Ramos (cell line): ENCODE measurements around the gene GNPDA1.

Source experiments
- in situ Hi-C: fragments of 300-500 bp; cut with MboI; formaldehyde crosslinking; loops from one replicate; pipeline ENCODE4 v1.14.3; 2022; ENCODE audit warnings: low sequenced_read_pairs; ENCODE audit not compliant: unreplicated experiment

GNPDA1 gene

GRCh38 chr5:142024771-142025304, 12.0 kb upstream of the GNPDA1 start:
- in situ Hi-C loops = no loop called here

- in situ Hi-C loops = no loop called here
Measured at GRCh38 chr5:142023836-142024235, 11.0 kb upstream of the GNPDA1 start.

DNA sequence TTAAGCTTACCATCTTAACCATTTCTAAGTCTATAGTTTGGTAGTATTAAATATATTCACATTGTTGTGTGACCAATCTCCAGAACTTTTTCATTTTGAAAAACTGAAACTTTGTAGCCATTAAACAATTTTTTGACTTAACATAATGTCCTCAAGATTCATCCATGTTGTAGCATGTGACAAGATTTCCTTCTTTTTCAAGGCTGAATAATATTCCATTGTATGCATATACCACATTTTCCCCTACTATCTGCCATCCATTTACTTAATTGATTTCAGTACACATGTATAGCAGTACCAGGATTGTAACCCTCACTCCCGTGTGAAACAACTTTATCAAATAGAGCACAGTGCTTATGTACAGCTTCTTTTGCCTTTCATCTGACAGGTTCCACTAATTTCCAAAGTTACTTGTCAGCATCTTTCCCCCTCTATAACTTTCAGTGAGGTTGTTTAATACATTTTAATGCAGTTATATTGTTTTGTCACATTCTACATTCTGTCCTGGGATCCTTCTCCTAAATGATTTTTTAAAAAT, 7.4 kb upstream of the GNPDA1 start:
- in situ Hi-C loops = no loop called here

DNA sequence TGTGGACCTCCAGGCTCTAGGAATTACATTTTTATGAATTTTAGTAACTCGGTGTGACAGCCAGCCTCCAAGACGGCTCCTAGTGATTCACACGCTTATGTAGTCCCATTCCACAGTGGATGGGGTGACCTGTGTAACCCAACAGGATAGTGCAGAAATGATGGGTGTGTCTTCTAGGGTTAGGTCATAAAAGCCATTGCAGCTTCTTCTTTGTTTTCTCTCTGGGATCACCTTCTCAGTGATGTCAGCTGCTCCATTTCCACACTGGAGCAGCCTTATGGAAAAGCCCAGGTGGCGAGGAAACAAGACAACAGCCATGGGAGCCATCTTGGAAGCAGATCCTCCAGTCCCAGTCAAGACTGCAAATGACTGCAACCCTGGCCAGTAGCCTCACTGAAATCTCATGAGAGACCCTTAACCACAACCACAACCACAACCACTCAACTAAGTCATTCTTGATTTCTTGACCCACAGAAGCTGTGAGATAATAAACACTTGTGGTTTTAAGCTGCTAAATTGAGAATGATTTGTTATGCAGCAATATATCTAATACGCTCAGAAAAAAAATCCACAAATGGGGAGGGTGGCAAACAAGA, 5.1 kb upstream of the GNPDA1 start:
- in situ Hi-C loops = no loop called here

DNA sequence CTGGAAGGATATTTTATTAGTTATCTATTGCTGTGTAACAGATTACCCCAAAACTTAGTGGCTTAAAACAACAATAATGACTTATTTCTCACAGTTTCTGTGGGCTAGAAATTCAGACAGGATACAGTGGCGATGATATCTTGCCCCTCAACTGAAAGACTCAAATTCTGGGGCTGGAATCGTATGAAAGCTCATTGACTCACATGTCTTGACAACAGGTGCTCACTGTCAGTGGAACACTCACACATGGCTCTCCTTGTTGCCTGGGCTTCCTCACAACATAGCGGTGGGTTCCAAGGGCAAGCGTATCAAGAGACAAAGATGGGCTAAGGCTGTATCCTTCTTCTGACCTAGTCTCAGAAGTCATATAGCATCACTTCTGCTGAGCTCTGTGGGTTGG, 3.7 kb upstream of the GNPDA1 start:
- in situ Hi-C loops = no loop called here

DNA sequence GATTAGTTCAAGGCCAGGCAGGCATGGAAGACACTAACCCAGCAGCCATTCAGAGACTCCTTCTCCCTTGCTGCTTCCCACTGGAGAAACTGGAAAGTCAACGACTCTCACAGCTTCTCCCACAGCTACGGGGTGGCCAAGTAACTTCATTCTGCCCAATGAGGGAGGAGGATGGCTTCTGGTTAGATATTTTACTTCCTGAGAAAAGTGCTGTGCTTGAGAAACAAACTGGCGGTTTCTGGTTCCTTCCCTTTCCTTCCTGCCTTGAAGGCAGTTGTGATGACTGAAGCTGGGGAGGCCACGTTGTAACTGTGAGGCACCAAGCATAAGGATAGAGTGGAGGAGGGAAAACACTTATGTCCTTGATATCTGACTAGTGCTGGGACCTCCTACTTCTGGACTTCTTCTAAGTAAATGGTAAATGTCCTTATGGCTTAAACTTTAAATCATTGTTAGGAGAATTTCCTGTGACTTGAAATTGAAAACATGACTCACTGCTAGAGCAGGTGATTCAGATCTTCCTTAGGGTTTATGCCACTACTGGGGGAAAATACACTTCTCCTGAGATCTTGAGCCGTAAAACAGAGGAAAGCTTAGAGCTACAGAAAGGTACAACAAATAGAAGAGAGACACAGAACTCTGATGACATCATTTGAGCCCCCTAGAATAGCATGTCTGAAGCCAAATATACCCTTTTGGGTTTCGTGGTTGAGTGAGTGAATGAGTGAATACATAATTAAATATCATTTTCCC, 3.1 kb upstream of the GNPDA1 start:
- in situ Hi-C loops = no loop called here

GRCh38 chr5:142014911-142015584, 2.2 kb upstream of the GNPDA1 start:
- in situ Hi-C loops = loop anchor here (5.0 kb wide), 1 partner anchor 127 kb away; no protein-coding TSS in a partner anchor

GRCh38 chr5:142013734-142014521, 1.1 kb upstream of the GNPDA1 start:
- in situ Hi-C loops = loop anchor here (5.0 kb wide), 1 partner anchor 128 kb away; no protein-coding TSS in a partner anchor

- in situ Hi-C loops = loop anchor here (5.0 kb wide), 1 partner anchor 130 kb away; no protein-coding TSS in a partner anchor
Measured at GRCh38 chr5:142012186-142012785, 541 bp downstream of the GNPDA1 start.

DNA sequence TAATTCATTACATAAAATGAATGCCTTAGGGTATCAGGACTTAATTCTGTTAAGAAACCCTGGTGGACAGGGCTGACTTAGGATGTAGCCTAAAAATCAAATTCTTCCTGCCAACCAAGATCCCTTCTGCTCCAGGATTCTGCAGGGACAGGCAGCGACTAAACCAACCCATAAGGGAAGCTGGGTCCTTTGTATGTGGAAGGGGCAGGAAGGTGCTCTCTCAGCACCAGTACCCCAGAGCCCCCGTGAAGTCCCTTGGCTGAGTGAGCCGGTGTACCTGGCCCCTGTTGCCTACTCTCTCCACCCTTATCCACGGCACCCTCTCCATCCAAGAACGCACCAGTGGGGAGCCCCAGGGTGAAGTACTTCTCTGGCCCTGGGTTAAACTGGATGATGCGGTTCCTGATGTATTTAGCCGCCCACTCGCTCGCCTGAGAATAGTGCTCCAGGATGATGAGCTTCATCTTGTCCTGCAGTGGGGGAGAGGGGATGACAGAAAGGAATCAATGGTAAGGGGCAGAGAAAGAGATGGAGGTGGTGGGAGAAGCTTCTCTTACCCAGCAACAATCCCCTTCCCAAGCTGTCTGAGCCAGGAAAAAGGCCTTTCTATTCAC, 1.1 kb downstream of the GNPDA1 start:
- in situ Hi-C loops = loop anchor here (5.0 kb wide), 1 partner anchor 131 kb away; no protein-coding TSS in a partner anchor

- in situ Hi-C loops = loop anchor here (5.0 kb wide), 1 partner anchor 132 kb away; no protein-coding TSS in a partner anchor
Measured at GRCh38 chr5:142009886-142010285, 2.9 kb downstream of the GNPDA1 start.

GRCh38 chr5:142008813-142009212, 4.0 kb downstream of the GNPDA1 start:
- in situ Hi-C loops = no loop called here

- in situ Hi-C loops = no loop called here
Measured at GRCh38 chr5:142007237-142007544, 5.6 kb downstream of the GNPDA1 start.

- in situ Hi-C loops = no loop called here
Measured at GRCh38 chr5:142006363-142007236, 6.2 kb downstream of the GNPDA1 start.

DNA sequence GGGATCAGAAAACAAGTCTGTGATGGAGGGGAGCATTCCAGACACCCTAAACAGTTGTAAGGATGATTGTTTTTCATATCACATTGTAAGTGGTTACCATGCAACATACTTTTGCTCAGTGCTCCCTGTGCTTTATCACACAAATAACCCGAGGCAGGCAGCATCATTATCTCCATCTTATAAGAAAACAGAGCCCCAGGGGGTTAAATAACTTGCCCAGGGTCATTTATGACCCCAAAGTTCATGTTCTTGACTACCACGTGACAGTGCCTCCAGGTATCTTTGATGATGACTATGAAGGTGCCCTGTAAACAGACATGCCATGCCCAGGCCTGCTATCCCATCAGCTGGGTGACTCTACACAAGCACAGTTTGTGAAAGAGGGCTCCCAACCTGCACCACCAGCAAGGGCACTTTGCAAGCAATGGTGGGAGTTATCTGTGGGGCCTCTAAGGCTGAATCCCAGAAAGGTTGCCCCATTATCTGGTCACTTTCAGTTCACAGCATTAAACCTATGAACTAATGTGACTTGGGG, 9.5 kb downstream of the GNPDA1 start:
- in situ Hi-C loops = no loop called here

GRCh38 chr5:142000704-142001484, 11.9 kb downstream of the GNPDA1 start:
- in situ Hi-C loops = no loop called here

DNA sequence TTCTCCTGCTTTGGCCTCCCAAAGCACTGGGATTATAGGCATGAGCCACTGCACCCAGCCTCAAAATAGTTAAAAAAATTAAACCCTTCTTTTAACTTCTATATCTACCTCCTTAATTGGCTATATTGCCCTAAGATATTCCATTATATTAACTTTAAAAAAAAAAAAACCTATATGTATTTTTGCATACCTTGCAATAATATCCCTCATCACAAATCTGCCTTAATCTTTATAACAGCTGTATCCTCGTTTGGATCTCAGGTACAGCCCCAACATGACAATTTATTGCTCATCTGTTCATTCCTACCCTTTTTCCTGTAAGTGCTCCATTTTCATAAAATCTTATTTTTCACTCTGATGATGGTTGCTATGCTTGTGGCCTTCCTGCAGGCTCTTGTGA, 12.7 kb downstream of the GNPDA1 start:
- in situ Hi-C loops = no loop called here
